Measurements from ENCODE around the gene C1QBP.

GRCh38 chr17:5486206-5487124 lies 47.5 kb upstream of the C1QBP start, which contains the start of gene MIS12:
- no peak for TF ChIP-seq EZH2phosphoT487 (IDR thresholded peaks at IDR 0.05; ENCODE audit: low read depth)
- no peak for TF ChIP-seq CTCF (IDR thresholded peaks at IDR 0.05; ENCODE audit: low read depth, low read length)

Data from OCI-LY3 (cell line).